HepG2 (cell line): Measurements from ENCODE around the gene CCDC86. TPM values are rescaled to one million over a fixed set of nuclear protein-coding genes. Genes with fewer than 3 reads are reported as not detected.

Source experiments
- ATAC-seq: fragments of 200-7000 bp; cut with Tn5 transposase; 3 replicates; pipeline ENCODE4 v1.9.1; 2020; ENCODE audit warnings: mild to moderate bottlenecking, moderate library complexity
- BruUV-seq: library from RNA; stranded (reverse); fragments of 400-500 nt; replicated peaks from 2 replicates; lab custom pipeline; 2021; lab: Mats Ljungman, UMichigan
- CTCF ChIA-PET: fragments of 300-600 bp; formaldehyde crosslinking; extraction: SDS; loops from one replicate; lab custom pipeline; 2021; ENCODE audit warnings: low total read pairs, inconsistent platforms, low intra/inter-chr PET ratio; lab: Yijun Ruan, JAX
- POLR2A ChIA-PET: fragments of 350-600 bp; sonication (Branson Sonifier 250); formaldehyde crosslinking; loops from one replicate; lab custom pipeline; 2020; ENCODE audit warnings: antibody characterized with exemption, inconsistent platforms; lab: Yijun Ruan, JAX
- DNase-seq: peaks from one replicate; pipeline ENCODE4 v3.0.0-alpha.2; 2015; ENCODE audit warnings: low spot score
- FAIRE-seq: peaks from 3 replicates; lab custom pipeline; 2011; peaks lifted over from hg19 to GRCh38; lab: Jason Lieb, UNC
- H2AFZ ChIP-seq: one replicate; pipeline ENCODE4 v1.6.1; 2011; ENCODE audit warnings: low read length, inconsistent platforms
- H3K27ac ChIP-seq: fragments of 300-600 bp; 3 replicates; pipeline ENCODE4 v1.8.0; 2011; ENCODE audit warnings: mixed run types, mild to moderate bottlenecking, mixed read lengths, low read length, inconsistent platforms; ENCODE audit not compliant: insufficient read depth; ENCODE audit errors: extremely low read length
- H3K27me3 ChIP-seq, 2 experiments: fragments of 200-600 bp in 1 of 2; 2 replicates in 1 of 2; 3 replicates in 1 of 2; pipeline versions ENCODE4 v1.6.0 to v1.8.0; 2011; ENCODE audit warnings: low read length in 2 of 2, mild to moderate bottlenecking in 2 of 2, moderate library complexity in 2 of 2, inconsistent platforms in 1 of 2; ENCODE audit not compliant: insufficient read depth in 2 of 2, control insufficient read depth in 1 of 2
- H3K36me3 ChIP-seq, 2 experiments: fragments of 200-600 bp in 1 of 2; replicated peaks in 1 of 2; 2 replicates in 1 of 2; 3 replicates in 1 of 2; pipeline versions ENCODE4 v1.5.1 to v1.8.0; 2011; ENCODE audit warnings: low read length in 2 of 2, inconsistent platforms in 1 of 2; ENCODE audit not compliant: insufficient read depth in 2 of 2, control insufficient read depth in 1 of 2
- H3K4me1 ChIP-seq: 2 replicates; pipeline ENCODE4 v1.5.1; 2012; ENCODE audit warnings: low read length, inconsistent platforms; ENCODE audit not compliant: insufficient read depth
- H3K4me2 ChIP-seq: 2 replicates; pipeline ENCODE4 v1.6.0; 2011; ENCODE audit warnings: low read depth, low read length, inconsistent platforms
- H3K4me3 ChIP-seq, 3 experiments: fragments of 200-600 bp in 1 of 3; sonication (generic), shearing (Covaris generic) in 1 of 3; replicated peaks in 1 of 3; 2 replicates each; pipeline ENCODE4 v1.5.1; 2011 to 2016; ENCODE audit warnings: low read length in 3 of 3, inconsistent platforms in 2 of 3, low read depth in 2 of 3, mild to moderate bottlenecking in 2 of 3, control low read depth in 1 of 3, mixed read lengths in 1 of 3; ENCODE audit not compliant: insufficient read depth in 1 of 3
- H3K79me2 ChIP-seq: one replicate; pipeline ENCODE4 v1.6.1; 2011; ENCODE audit warnings: low read length, inconsistent platforms; ENCODE audit not compliant: insufficient read depth
- H3K9ac ChIP-seq: 2 replicates; pipeline ENCODE4 v1.6.0; 2011; ENCODE audit warnings: mild to moderate bottlenecking, low read depth, low read length, inconsistent platforms; ENCODE audit not compliant: insufficient read depth
- H3K9me3 ChIP-seq: 2 replicates; pipeline ENCODE4 v1.5.1; 2012; ENCODE audit warnings: mild to moderate bottlenecking, low read length
- H4K20me1 ChIP-seq: 2 replicates; pipeline ENCODE4 v1.6.0; 2011; ENCODE audit warnings: inconsistent platforms, mild to moderate bottlenecking, low read length, moderate library complexity; ENCODE audit not compliant: insufficient read depth
- CENPBD1 ChIP-seq: sonication (generic); formaldehyde crosslinking; IDR thresholded peaks from 2 replicates; pipeline ENCODE4 v1.8.0; 2022; ENCODE audit warnings: missing genetic modification reagents, low read depth, mild to moderate bottlenecking, borderline replicate concordance
- EED ChIP-seq: sonication (generic); formaldehyde crosslinking; IDR thresholded peaks from 2 replicates; pipeline ENCODE4 v1.5.0; 2020; ENCODE audit warnings: mild to moderate bottlenecking, missing genetic modification reagents
- FLYWCH1 ChIP-seq: sonication (generic); formaldehyde crosslinking; IDR thresholded peaks from 2 replicates; pipeline ENCODE4 v1.8.1; 2023; ENCODE audit warnings: mild to moderate bottlenecking, missing genetic modification reagents
- GTF3A ChIP-seq: sonication (generic); formaldehyde crosslinking; conservative IDR thresholded peaks from 2 replicates; pipeline ENCODE4 v1.4.0; 2020; ENCODE audit warnings: mild to moderate bottlenecking, missing genetic modification reagents
- KDM2A ChIP-seq: sonication (generic); formaldehyde crosslinking; IDR thresholded peaks from 2 replicates; pipeline ENCODE4 v1.4.0; 2020; ENCODE audit warnings: low read depth, missing genetic modification reagents, borderline replicate concordance
- KLF12 ChIP-seq: sonication (generic); formaldehyde crosslinking; IDR thresholded peaks from 2 replicates; pipeline ENCODE4 v1.4.0; 2020; ENCODE audit warnings: missing genetic modification reagents, borderline replicate concordance
- MTA3 ChIP-seq: sonication (generic); formaldehyde crosslinking; IDR thresholded peaks from 2 replicates; pipeline ENCODE4 v1.4.0; 2020; ENCODE audit warnings: missing genetic modification reagents
- NCOA1 ChIP-seq: sonication (generic); formaldehyde crosslinking; IDR thresholded peaks from 2 replicates; pipeline ENCODE4 v1.9.0; 2021; ENCODE audit warnings: missing genetic modification reagents
- PBX2 ChIP-seq: IDR thresholded peaks from 2 replicates; pipeline ENCODE4 v1.6.1; 2016; ENCODE audit warnings: control low read depth
- POGZ ChIP-seq: sonication (generic); formaldehyde crosslinking; IDR thresholded peaks from 2 replicates; pipeline ENCODE4 v1.4.0; 2020; ENCODE audit warnings: mild to moderate bottlenecking, missing genetic modification reagents
- SMAD1 ChIP-seq: sonication (generic); formaldehyde crosslinking; IDR thresholded peaks from 2 replicates; pipeline ENCODE4 v1.4.0; 2020; ENCODE audit warnings: missing genetic modification reagents, low read depth, mild to moderate bottlenecking, borderline replicate concordance
- SOX5 ChIP-seq: IDR thresholded peaks from 2 replicates; pipeline ENCODE4 v1.6.1; 2016; ENCODE audit warnings: borderline replicate concordance
- SSRP1 ChIP-seq: IDR thresholded peaks from 2 replicates; pipeline ENCODE4 v1.6.1; 2016; ENCODE audit warnings: control low read depth
- USF2 ChIP-seq, 2 experiments: sonication (generic) in 1 of 2; formaldehyde crosslinking in 1 of 2; IDR thresholded peaks; 2 replicates each; pipeline versions ENCODE4 v1.5.1 to v1.6.1; 2011 to 2020; ENCODE audit warnings: borderline replicate concordance in 1 of 2, low read depth in 1 of 2, low read length in 1 of 2, mild to moderate bottlenecking in 1 of 2, missing genetic modification reagents in 1 of 2, moderate library complexity in 1 of 2
- ZNF274 ChIP-seq: sonication (generic); formaldehyde crosslinking; IDR thresholded peaks from 2 replicates; pipeline ENCODE4 v1.5.1; 2020; ENCODE audit warnings: mild to moderate bottlenecking, missing genetic modification reagents
- ZNF75D ChIP-seq: sonication (generic); formaldehyde crosslinking; IDR thresholded peaks from 2 replicates; pipeline ENCODE4 v1.8.1; 2023; ENCODE audit warnings: missing genetic modification reagents, mild to moderate bottlenecking, borderline replicate concordance
- WGBS: methylation state at CpG from one replicate; pipeline ENCODE4 v1.1.6; 2017; ENCODE audit warnings: low lambda C conversion rate; 5-methylcytosine and 5-hydroxymethylcytosine counted together
- in situ Hi-C: cut with HindIII; loops from 2 replicates; pipeline ENCODE4 v1.10.0; 2017; ENCODE audit warnings: low pct_unique_long_range_greater_than_20kb; ENCODE audit not compliant: extremely low pct_ligation_motif_present
- intact Hi-C: fragments of 100-400 bp; cut with micrococcal nuclease; formaldehyde crosslinking; loops from one replicate; pipeline ENCODE4 v1.10.0; 2022; ENCODE audit not compliant: unreplicated experiment
- polyA plus RNA-seq, 8 experiments: library from polyadenylated mRNA; depleted of rRNA in 3 of 8; stranded (reverse) in 7 of 8; unstranded in 1 of 8; fragments of >200 nt; fragmentation: Illumina TruSeq in 4 of 8; extraction: Trizol in 4 of 8; gene quantifications; 2 replicates each; pipeline versions ENCODE4 v1.2.1 to v1.2.3, GENCODE V29; 2011 to 2016; ENCODE audit warnings: low read depth in 4 of 8, missing spikeins in 1 of 8, mixed read lengths in 1 of 8; ENCODE audit not compliant: insufficient read depth in 1 of 8
- total RNA-seq, 5 experiments: library from RNA; depleted of rRNA; stranded (reverse); fragments of >200 nt; fragmentation: Illumina TruSeq; extraction: Trizol; gene quantifications; 2 replicates each; pipeline ENCODE4 v1.2.3, GENCODE V29; 2016; ENCODE audit warnings: low read depth in 1 of 5

Gene CCDC86
- total and polyA plus RNA-seq, 2 of the 13 experiments (the other 11 are each of a cell fraction or from before 2014, with no cell fraction given), result 33.8 to 37.6 TPM

- ATAC-seq, result no peak
- Histone ChIP-seq H3K27ac (no peak overlapping the region), H2AFZ (no peak overlapping the region), H3K9me3 (no peaks in the 10 kb centered on the region), H3K79me2 (no peaks in the 10 kb centered on the region), H3K4me1 (peaks cover 47% of the 10 kb centered on the region), H3K4me3 (no peak overlapping the region), H3K36me3 (peaks cover 0 to 1% of the 10 kb centered on the region in 2 experiments; a peak in 1 of 5 replicates), H4K20me1 (0 out of 2 replicates have a peak, but pooled peaks cover 3% of the 10 kb centered on the region), H3K4me2 (no peak overlapping the region), H3K9ac (no peak overlapping the region), H3K27me3 (no peaks in the 10 kb centered on the region)
- TF ChIP-seq SMAD1 (CRISPR knock-in tag) (no peak), CENPBD1 (CRISPR knock-in tag) (no peak), FLYWCH1 (CRISPR knock-in tag) (no peak), KLF12 (CRISPR knock-in tag) (no peak), ZNF75D (no peak), MTA3 (CRISPR knock-in tag) (no peak), SOX5 (CRISPR knock-in tag) (no peak), ZNF274 (CRISPR knock-in tag) (no peak), POGZ (CRISPR knock-in tag) (no peak), EED (CRISPR knock-in tag) (no peak), SSRP1 (CRISPR knock-in tag) (no peak), GTF3A (CRISPR knock-in tag) (no peak), USF2 (IDR thresholded peaks at IDR 0.05; ENCODE audit: low read depth, low read length) (no peak), USF2 (CRISPR knock-in tag; IDR thresholded peaks at IDR 0.05; ENCODE audit: borderline replicate concordance) (no peak), PBX2 (no peak), KDM2A (CRISPR knock-in tag) (no peak), NCOA1 (CRISPR knock-in tag) (no peak)
- ChIA-PET CTCF (no interaction called here), POLR2A (no interaction called here)
- no CpG with 5 or more reads among the region's 2 CpGs for WGBS
- BruUV-seq, result no TSS peak
- DNase-seq, result no peak
- no peak for FAIRE-seq
- intact Hi-C loops, result no loop called here
- in situ Hi-C loops, result no loop called here
Observed at GRCh38 chr11:60876168-60876485, 34.2 kb downstream of the CCDC86 start.
